GM19023 (cell line): ENCODE measurements around the gene KCTD15.
"Not testable (repeated sequence)": the region's sequence is repeated elsewhere in the genome, so short reads cannot be mapped to it uniquely, and the experiment has no call there.

Experiments
- ATAC-seq: cut with Tn5 transposase; IDR thresholded peaks from one replicate; pipeline ENCODE4 v1.9.1; 2021; ENCODE audit warnings: mild to moderate bottlenecking, moderate library complexity; ENCODE audit not compliant: unreplicated experiment

KCTD15 gene

DNA sequence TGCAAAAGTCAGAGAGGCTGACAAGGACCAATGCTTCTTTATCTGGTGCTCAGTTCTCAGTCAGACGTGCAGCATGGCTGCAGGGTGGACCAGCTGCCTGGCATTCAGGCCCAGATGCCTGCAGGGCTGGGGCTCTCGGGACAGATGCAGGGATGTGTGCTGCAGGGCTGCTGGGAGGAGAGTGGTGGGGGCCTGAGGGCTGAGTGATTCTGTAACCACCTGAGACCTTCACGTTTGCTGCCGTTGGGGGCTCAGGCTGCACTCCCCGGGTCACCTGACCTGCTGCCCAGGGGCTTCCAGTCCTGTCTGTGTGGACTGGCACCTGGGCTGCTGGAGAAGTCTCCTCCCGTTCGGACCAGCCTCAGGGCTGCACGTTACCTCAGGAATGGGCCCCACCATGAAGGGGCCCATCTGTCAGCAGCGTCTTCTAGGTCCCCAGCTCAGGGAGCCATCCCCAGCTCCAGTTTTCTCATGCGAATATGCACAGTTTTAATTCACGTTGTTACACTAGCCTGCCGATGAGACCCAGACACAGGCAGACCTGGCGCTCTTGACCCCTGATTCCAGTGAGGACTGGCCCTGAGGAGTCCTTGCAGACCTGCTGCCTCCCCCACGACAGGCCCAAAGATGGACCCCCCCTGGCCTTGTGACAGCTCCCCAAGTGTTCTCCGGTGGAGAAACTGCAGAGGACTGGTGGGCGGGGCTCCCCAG is 16.9 kb downstream of the KCTD15 start:
- no peak for ATAC-seq

DNA sequence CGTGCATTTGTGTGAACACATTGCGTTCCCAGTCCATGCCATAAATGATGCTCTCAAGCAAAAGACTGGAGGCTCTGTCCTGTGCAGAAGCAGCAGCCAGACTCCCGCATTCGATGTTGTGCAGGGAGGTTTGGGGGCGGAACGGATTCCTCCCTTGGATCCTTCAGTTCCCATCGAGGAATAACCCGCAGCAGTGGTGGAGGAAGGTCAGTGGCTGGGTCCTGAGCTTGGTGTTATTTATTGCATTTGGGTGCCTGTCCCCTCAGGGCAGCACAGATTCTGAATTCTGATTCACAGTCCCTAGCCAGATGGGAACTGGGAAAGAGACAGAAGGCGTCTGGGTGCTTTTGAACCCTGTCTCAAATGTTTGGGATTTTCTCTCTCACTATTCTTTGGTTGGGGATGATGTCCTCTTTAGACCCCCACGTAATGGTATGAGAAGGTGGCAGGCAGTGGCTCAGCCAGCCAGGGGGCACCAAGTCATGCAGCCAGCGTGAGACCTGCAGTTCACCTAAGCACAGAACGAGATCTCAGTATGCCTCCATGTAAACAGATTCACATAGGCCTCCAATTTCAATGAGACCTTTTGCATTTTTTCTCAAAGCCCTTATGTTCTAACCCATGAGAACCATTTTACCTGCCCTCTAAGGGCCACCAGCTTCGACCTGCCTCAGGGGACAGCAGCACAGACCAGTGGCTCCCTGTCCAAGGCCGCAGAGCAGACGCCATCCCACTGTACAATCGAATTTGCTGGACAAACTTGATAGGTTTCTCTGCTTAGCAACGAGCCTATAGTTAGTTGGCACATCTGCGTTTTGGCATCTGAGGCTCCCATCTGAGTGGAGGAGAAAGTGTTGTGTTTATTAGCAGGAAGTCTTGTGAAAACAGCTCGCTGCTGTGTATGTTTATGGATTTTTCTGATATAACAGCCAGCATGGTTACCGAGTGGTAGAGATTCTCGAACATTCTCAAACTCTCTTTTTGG is 17.8 kb downstream of the KCTD15 start:
- no peak for ATAC-seq

DNA sequence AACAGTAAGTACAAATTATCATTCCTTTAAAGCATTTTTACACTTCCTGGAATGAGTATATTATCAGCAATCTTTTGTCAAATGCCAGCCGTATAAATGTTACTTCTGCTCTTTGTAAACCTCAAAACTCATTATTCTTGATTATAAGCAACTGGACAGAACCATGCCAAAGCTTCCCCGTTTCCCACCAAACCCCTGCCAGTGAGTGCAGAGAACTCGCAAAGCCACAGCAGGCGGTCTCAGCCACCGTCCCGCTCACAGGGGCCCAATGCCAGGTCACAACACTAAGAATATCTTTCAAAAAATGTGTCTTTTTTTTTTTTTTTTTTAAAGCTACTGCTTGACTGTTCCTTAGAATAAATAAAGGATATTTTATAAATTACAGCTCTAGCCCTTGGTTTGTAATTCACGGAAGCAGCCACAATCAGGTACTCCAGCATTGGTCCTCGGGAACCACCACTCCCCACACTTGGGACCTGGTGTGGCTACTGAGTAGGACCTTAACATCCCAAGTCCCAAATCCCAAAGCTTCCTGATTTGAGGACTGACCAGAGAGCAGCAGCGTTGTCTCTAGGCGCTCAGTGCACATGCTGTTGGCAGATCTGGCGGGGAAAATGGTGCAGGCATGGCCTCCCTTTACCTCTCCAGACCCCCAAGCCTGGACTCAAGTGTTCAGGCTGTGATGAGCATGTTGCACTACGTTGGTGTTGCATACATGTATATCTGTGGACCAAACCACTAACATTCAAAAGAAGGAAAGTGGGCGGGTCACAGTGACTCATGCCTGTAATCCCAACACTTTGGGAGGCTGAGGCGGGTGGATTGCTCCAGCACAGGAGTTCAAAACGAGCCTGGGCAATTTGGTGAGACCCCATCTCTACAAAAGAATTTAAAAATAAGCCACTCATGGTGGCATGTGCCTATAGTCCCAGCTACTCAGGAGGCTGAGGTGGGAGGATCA is 19.0 kb downstream of the KCTD15 start:
- no peak for ATAC-seq

DNA sequence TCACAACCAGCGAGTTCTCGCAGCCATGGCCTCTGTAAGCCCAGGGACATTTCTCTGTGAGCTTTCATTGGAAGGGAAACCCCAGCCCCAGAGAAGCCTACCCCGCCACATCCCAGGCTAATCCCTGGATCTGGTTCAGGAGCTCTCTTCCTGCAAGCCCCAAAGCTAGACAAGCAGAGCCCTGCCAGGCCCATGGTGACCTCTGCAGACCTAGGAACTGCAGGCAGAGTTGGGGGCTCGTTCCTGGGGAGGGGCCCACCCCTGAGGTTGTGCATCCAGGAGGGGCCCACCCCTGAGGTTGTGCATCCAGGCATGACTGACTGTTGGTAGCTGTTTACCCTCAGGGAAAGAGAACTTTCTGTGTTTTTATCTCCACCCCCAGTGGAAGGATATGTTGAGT is 21.7 kb downstream of the KCTD15 start:
- ATAC-seq, result no peak

DNA sequence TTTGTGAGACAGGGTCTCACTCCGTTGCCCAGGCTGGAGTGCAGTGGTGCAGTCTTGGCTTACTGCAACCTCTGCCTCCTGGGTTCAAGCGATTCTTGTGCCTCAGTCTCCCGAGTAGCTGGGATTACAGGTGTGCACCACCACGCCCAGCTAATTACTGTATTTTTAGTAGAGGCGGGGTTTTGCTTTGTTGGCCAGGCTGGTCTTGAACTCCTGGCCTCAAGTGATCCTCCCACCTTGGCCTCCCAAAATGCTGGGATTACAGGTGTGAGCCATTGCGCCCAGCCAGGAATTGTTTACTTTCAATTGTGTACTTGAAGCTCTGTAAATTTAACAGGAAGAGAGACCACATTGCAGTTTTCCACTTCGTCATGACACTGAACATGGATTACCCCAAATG is 22.4 kb downstream of the KCTD15 start:
- not testable (repeated sequence) for ATAC-seq

DNA sequence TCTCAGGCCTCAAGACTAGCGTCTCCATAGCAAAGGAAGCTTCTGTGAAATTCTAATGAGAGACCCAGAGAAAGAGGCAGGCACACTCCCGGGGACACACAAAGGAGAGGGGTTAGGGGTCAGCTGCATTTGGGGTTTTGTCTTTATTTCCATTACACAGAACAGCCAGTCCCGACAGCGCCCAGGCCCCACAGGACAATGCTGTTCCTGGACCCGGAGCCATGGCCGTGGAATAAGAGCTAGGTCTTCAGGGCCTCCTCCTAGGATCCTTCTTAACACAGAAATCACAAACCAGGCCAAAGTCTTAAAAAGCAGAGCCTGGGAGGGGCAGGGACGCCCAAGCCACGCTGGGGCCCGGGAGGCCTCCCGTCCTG is 22.8 kb downstream of the KCTD15 start:
- no peak for ATAC-seq

DNA sequence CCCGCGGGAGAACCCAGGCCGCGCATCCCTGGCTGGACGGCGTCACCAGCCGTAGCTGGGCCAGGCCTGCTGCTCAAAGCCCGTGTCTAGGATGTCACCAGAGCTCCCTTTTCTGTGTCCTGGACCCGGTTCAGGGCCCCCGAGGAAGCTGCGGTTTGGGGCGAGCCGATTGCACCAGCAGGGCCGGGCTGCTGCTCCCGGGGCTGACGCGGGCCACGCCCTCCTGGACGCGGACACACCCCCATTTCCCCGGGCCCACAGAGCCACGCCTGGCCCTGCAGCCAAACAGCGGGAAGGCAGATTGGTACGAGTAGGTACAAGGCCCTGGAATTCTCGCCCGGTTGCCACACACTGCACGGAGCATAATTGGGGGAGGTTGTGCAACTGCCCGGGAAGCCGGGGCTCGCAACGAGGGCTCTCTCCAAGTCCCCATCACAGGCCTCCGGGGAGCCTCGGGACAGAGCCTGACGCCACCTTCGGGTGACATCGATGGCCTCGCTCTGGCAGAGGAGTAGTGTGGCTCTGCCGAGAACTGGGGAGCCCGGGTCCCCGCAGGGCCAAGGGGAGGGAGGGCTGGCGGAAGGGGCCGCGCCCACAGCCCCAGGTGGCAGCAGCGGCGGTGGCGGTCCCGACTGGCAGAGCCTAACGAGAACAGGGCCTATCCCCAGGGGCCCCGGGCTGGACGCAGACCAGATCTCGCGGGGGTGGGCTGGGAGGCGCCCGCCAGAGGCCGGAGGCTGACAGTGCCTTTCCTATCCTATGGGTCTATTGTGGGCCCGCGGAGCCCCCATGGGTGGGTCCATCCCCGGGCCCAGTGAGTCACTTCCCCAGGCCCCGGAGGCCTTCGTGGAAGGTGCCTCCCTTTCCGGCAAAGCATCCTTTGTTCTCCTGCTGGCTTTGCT is 23.5 kb downstream of the KCTD15 start:
- no peak for ATAC-seq

DNA sequence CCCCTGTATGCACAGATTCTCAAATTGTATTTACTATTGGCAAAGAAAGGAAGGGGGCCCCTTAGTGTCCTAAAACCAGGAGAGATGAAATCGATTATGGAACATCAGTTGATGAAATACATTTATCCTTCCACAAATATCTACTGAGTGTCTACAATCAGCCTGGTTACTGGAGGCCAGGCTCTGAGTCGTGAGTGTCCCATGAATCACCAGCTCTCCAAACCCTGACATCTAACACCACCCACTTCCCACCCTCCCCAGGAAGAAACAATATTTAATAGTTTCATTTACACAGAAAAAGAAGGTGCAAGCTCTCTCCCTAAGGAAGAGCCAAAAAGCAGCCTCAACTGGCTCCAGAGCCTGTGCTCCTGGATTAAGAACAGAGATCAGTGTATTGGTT is 25.2 kb downstream of the KCTD15 start:
- ATAC-seq, result no peak

DNA sequence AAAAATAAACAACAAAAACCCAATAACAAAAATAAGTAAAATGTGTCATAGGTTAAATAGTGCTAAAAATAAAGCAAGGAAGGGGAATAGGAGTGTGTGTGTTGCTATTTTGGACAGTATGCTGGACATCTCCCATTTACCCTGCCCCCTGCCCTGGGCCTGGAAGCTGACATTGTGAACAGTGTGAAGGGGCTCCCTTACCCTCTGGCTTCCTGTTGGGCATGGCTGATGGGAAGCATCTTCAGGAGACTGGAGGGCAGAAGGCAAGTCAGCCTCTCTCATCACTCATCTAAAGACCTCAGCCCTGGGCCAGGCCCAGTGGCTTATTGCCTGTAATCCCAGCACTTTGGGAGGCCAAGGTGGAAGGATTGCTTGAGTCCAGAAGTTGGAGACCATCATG is 26.7 kb downstream of the KCTD15 start:
- ATAC-seq, result no peak

DNA sequence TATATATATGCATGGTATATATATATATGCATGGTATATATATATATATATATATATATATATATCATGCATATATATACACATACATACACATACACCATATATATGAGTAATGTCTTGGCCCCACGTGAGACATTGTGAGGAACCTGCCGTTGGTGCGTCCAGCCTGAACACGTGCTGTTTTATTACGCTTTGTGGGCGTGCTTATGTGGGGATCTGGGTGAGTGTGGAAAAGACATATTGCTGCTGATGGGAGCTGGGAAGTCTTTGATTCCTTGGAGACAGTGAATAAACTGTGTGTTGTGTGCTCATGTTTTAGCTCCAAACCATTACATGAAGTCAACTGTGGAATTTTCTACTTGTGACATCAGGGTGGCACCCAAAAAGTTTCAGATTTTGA is 28.9 kb downstream of the KCTD15 start:
- ATAC-seq, result no peak

DNA sequence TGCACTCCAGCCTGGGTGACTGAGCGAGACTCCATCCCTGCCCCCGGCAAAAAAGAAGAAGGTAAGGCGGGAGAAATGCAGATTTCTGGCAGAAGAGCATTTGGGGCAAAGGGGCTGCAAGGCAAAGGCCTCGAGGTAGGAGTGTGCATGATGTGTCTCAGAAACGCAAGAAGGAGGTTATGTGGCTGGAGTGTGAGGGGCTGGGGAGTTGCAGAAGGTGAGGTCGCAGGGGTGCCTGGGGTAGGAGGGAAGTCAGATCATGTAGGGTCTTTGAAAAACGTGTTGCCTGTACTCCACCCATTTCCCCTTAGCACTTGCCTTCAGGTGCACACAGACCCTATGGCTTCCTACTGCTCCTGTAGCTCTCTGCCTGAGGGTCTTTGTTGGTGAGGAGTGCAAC is 29.9 kb downstream of the KCTD15 start:
- no peak for ATAC-seq

DNA sequence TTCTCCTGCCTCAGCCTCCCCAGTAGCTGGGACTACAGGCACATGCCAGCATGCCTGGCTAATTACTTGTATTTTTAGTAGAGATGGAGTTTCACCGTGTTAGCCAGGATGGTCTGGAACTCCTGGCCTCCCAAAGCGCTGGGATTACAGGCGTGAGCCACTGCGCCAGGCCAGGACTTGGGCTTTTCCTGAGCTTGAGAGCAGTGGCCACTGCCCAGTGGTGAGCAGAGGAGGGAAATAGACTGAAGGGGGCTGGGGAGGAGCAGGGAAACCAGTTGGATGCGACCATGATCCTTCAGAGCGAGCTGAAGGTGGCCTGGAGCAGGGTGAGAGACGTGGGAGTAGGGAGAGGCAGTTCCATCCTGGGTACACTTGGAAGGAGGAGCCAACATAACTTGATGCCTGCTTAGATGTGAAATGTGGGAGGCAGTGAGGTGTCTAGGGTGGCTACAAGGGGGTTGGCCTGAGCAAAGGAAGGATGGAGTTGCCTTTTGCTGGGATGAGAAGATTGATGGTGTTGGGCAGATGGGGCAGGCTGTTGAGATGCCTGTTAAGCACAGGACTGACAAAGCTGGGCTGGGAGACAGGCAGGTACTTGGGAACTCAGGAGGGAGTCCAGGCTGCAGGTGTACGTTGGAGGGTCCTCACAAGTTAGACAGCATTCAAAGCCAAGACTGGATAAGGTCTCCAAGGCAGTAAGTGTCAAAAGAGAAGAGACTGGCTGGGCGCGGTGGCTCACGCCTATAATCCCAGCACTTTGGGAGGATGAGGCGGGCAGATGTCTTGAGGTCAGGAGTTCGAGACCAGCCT is 31.8 kb downstream of the KCTD15 start:
- no peak for ATAC-seq

DNA sequence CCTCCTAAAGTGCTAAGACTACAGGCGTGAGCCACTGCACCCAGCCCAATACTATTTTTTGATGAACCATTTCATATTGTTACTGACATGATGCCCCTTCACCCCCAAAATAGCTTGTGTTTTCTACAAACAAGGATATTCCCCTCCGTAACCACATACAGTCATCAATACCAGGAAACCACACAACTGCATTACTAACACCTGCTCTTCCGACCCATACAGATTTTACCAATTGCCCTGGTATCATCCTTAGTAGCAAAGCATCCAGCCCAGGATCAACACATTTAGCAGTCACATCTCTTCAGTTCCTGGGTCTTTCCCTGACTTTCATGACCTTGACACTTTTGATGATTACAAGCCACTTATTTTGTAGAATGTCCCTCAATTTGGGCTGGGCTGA is 33.6 kb downstream of the KCTD15 start:
- no peak for ATAC-seq

DNA sequence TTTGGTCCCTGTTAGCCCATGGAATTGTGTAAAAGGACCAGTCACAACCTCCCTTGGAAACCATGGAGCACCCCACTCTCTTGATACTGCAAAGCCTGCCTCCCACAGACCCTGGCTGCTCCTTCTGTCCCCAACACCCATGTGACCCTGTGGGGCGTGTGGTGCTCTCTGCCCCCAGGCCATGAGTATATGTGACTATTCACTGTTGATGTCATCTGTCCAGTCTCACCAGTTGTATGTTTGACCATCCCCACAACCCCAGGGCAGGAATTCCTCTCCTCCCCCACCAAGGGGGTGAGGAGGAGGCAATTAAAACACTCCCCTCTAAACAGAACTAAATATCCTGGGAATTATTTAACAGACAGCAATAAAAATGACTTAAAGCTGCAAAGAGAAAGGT is 35.2 kb downstream of the KCTD15 start:
- no peak for ATAC-seq

DNA sequence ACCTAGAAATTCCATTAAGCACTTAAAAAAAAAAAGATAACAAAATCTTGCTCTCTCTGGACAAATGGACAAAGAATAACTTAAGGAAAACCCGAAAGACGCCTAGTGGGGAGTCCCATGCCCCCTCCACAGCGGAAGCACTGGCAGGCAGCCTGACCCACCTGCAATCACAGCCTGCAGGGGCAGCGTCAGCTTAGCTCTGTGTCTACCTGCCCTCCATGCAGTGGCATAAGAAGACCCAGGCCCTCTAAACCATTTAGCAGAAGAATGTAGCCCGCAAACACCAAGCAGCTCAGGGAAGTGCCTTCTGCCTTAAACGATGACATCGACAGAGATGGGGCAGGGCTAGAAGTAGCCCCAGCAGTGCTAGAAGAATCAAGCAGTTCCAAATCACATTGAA is 36.0 kb downstream of the KCTD15 start:
- ATAC-seq, result no peak

DNA sequence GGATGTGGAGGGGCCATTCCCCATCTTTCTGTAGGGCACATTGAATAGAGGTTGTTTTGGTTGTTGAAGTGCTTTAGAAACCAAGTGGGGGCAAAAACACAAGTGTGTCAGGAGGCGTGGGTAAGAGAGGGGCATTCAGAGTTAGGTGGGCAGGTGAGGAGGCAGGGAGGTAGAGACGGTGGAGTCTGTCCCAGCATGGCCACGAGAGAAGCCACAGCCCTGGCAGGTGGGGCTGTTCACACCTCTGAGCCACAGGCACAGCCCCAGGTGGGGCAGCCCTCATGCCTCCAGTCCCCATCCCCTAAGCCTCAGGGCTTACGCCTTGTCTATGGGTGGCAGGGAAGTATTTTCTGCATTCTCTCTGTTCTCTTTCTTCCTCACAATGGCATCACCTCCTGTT is 43.7 kb downstream of the KCTD15 start:
- no peak for ATAC-seq

DNA sequence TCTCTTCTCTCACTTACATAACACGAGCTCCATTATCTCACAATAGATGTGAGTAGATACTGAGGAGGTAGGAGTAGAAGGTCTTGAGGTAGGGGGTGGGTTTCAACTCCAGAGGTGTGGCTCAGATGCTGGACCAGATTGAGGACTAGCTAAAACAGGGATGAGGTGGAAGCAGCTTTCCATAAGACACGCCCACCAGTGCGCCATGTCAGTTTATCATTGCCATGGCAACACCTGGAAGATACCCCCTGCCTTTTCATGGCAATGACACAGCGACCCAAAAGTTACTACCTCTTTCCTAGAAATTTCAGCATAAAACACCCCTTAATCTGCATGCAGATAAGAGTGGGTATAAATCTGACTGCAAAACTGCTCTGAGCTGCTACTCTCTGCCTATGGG is 44.1 kb downstream of the KCTD15 start:
- ATAC-seq, result no peak

DNA sequence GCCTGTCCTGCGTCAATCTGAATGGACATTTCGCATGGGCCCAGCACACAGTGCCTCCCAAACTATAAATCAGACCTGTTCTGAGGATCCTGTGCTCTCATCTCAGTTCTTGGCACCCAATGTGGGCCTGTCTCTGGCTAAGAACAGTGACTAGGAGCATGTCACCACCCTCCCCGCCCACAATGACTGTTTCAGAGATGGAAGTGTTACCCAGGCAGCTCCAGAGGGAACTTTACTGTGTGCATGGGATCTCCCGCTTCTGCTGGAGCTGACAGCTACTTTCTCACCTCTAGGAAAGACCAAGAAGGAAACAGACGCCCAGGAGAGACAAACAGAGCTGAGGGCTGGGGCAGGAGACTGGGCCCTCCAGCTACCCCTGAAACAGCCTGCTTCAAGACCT is 45.0 kb downstream of the KCTD15 start:
- no peak for ATAC-seq

DNA sequence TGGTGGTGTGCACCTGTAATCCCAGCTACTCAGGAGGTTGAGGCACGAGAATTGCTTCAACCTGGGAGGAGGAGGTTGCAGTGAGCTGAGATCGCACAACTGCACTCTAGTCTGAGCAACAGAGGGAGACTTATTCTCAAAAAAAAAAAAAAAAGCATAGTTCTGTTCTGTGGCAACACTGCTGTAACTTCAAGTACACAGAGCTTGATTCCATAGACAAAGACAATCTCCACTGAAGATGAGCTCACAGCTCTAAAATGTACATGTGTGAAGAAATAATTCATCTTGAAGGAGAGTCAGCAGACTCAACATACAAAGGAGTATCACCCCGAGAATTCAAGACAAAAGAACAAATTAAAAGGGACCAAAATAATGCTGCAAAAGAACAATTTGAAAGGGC is 47.8 kb downstream of the KCTD15 start:
- no peak for ATAC-seq
